HG03139 (cell line): ENCODE results near the gene FGGY.
"Not testable (repeated sequence)": the region's sequence is repeated elsewhere in the genome, so short reads cannot be mapped to it uniquely, and the experiment has no call there.

Experiments used
- ATAC-seq: cut with Tn5 transposase; IDR thresholded peaks from one replicate; pipeline ENCODE4 v1.9.1; 2021; ENCODE audit not compliant: unreplicated experiment

Gene FGGY

GRCh38 chr1:59433440-59433813, 136.5 kb downstream of the FGGY start:
- no peak for ATAC-seq

GRCh38 chr1:59434336-59434735, 137.4 kb downstream of the FGGY start:
- no peak for ATAC-seq

- ATAC-seq = no peak
Measured at GRCh38 chr1:59436637-59437036, 139.7 kb downstream of the FGGY start.

- ATAC-seq = no peak
Measured at GRCh38 chr1:59438058-59438560, 141.2 kb downstream of the FGGY start.

- ATAC-seq = no peak
Measured at GRCh38 chr1:59442492-59442891, 145.6 kb downstream of the FGGY start.

GRCh38 chr1:59443310-59443709, 146.4 kb downstream of the FGGY start:
- no peak for ATAC-seq

GRCh38 chr1:59444520-59444919, 147.6 kb downstream of the FGGY start:
- ATAC-seq = no peak

- no peak for ATAC-seq
Measured at GRCh38 chr1:59445040-59445439, 148.1 kb downstream of the FGGY start.

GRCh38 chr1:59446257-59446901, 149.5 kb downstream of the FGGY start:
- no peak for ATAC-seq

GRCh38 chr1:59452026-59452425, 155.1 kb downstream of the FGGY start:
- ATAC-seq = no peak

GRCh38 chr1:59452559-59452958, 155.7 kb downstream of the FGGY start:
- no peak for ATAC-seq

GRCh38 chr1:59453297-59453968, 156.5 kb downstream of the FGGY start:
- ATAC-seq = no peak

GRCh38 chr1:59455206-59455605, 158.3 kb downstream of the FGGY start:
- no peak for ATAC-seq

GRCh38 chr1:59457786-59458185, 160.9 kb downstream of the FGGY start:
- no peak for ATAC-seq

- ATAC-seq = no peak
Measured at GRCh38 chr1:59458884-59459283, 162.0 kb downstream of the FGGY start.

GRCh38 chr1:59462942-59463341, 166.0 kb downstream of the FGGY start:
- ATAC-seq = not testable (repeated sequence)

- not testable (repeated sequence) for ATAC-seq
Measured at GRCh38 chr1:59465478-59465877, 168.6 kb downstream of the FGGY start.

- no peak for ATAC-seq
Measured at GRCh38 chr1:59468828-59469428, 172.0 kb downstream of the FGGY start.

GRCh38 chr1:59471991-59472570, 175.2 kb downstream of the FGGY start:
- ATAC-seq = not testable (repeated sequence)

GRCh38 chr1:59473831-59474230, 176.9 kb downstream of the FGGY start:
- no peak for ATAC-seq

GRCh38 chr1:59474496-59474895, 177.6 kb downstream of the FGGY start:
- ATAC-seq = no peak

- ATAC-seq = no peak
Measured at GRCh38 chr1:59475737-59476136, 178.8 kb downstream of the FGGY start.
